K562 (cell line): ENCODE data around the gene PIK3CD. TPM values are rescaled to one million over a fixed set of nuclear protein-coding genes. Genes with fewer than 3 reads are reported as not detected.

Experiments
- ATAC-seq: fragments of 200-7000 bp; cut with Tn5 transposase; 3 replicates; pipeline ENCODE4 v1.9.1; 2020; ENCODE audit warnings: moderate library complexity
- BruUV-seq: library from RNA; stranded (reverse); fragments of 400-500 nt; replicated peaks from 2 replicates; lab custom pipeline; 2021; lab: Mats Ljungman, UMichigan
- CTCF ChIA-PET: fragments of 300-600 bp; formaldehyde crosslinking; extraction: SDS; loops from one replicate; lab custom pipeline; 2021; ENCODE audit warnings: low intra/inter-chr PET ratio; lab: Yijun Ruan, JAX
- POLR2A ChIA-PET: fragments of 300-600, 350-650 bp; sonication (Branson Sonifier 250); formaldehyde crosslinking; extraction: SDS; loops from one replicate; lab custom pipeline; 2021; ENCODE audit warnings: antibody characterized with exemption, inconsistent platforms; lab: Yijun Ruan, JAX
- DNase-seq, 4 experiments: peaks; one replicate each; pipeline versions ENCODE4 v3.0.0 to v3.0.0-alpha.2; 2011 to 2018; ENCODE audit warnings: low spot score in 3 of 4, mixed read lengths in 3 of 4; ENCODE audit errors: extremely low read depth in 1 of 4
- FAIRE-seq: peaks from 2 replicates; lab custom pipeline; 2011; peaks lifted over from hg19 to GRCh38; lab: Jason Lieb, UNC
- H2AFZ ChIP-seq: 2 replicates; pipeline ENCODE4 v1.6.0; 2011; ENCODE audit warnings: low read depth, low read length, control low read depth, inconsistent platforms
- H3K27ac ChIP-seq: fragments of 200-600 bp; 3 replicates; pipeline ENCODE4 v1.8.0; 2011; ENCODE audit warnings: low read depth, mild to moderate bottlenecking, control low read depth, inconsistent platforms, low read length, moderate library complexity, mixed read lengths; ENCODE audit errors: extremely low read depth
- H3K27me3 ChIP-seq, 2 experiments: fragments of 300-600 bp in 1 of 2; 2 replicates in 1 of 2; 3 replicates in 1 of 2; pipeline versions ENCODE4 v1.6.0 to v1.8.0; 2011; ENCODE audit warnings: inconsistent platforms in 2 of 2, low read length in 2 of 2, mild to moderate bottlenecking in 1 of 2, mixed read lengths in 1 of 2, moderate library complexity in 1 of 2; ENCODE audit not compliant: control insufficient read depth in 2 of 2, insufficient read depth in 2 of 2
- H3K36me3 ChIP-seq: fragments of 300-600 bp; 3 replicates; pipeline ENCODE4 v1.8.0; 2011; ENCODE audit warnings: mild to moderate bottlenecking, low read length, inconsistent platforms; ENCODE audit not compliant: control insufficient read depth, insufficient read depth
- H3K4me1 ChIP-seq, 2 experiments: fragments of 200-600 bp in 1 of 2; replicated peaks in 1 of 2; 2 replicates in 1 of 2; 3 replicates in 1 of 2; pipeline versions ENCODE4 v1.5.1 to v1.8.0; 2011; ENCODE audit warnings: inconsistent platforms in 2 of 2, low read length in 2 of 2, mild to moderate bottlenecking in 1 of 2, mixed read lengths in 1 of 2, moderate library complexity in 1 of 2; ENCODE audit not compliant: control insufficient read depth in 2 of 2, insufficient read depth in 2 of 2
- H3K4me2 ChIP-seq: 2 replicates; pipeline ENCODE4 v1.6.1; 2011; ENCODE audit warnings: low read length, control low read depth, inconsistent platforms, mixed read lengths; ENCODE audit not compliant: insufficient read depth
- H3K4me3 ChIP-seq: fragments of 200-600 bp; sonication (generic), shearing (Covaris generic); 2 replicates; pipeline ENCODE4 v1.5.1; 2016; ENCODE audit warnings: control low read depth, inconsistent platforms
- H3K79me2 ChIP-seq: fragments of 200-600 bp; 3 replicates; pipeline ENCODE4 v1.8.0; 2011; ENCODE audit warnings: low read length, inconsistent platforms; ENCODE audit not compliant: control insufficient read depth, insufficient read depth
- H3K9ac ChIP-seq, 2 experiments: 2 replicates each; pipeline versions ENCODE4 v1.6.0 to v1.6.1; 2011; ENCODE audit warnings: low read depth in 2 of 2, low read length in 2 of 2, control low read depth in 1 of 2, inconsistent platforms in 1 of 2, mild to moderate bottlenecking in 1 of 2, mixed read lengths in 1 of 2; ENCODE audit not compliant: insufficient read depth in 1 of 2
- H3K9me1 ChIP-seq: one replicate; pipeline ENCODE4 v1.6.0; 2011; ENCODE audit warnings: inconsistent platforms, mild to moderate bottlenecking, low read length, moderate library complexity; ENCODE audit not compliant: control insufficient read depth, insufficient read depth
- H3K9me3 ChIP-seq: replicated peaks from 2 replicates; pipeline ENCODE4 v1.5.1; 2011; ENCODE audit warnings: low read depth, low read length, inconsistent platforms; ENCODE audit not compliant: control insufficient read depth, insufficient read depth
- H4K20me1 ChIP-seq: replicated peaks from 2 replicates; pipeline ENCODE4 v1.6.1; 2011; ENCODE audit warnings: low read length, inconsistent platforms, mixed read lengths; ENCODE audit not compliant: control insufficient read depth, insufficient read depth
- GATAD2A ChIP-seq: fragments of 450-650 bp; IDR thresholded peaks from 2 replicates; pipeline ENCODE4 v1.6.1; 2017
- PRDM10 ChIP-seq: fragments of 450-650 bp; IDR thresholded peaks from 2 replicates; pipeline ENCODE4 v1.6.1; 2018; ENCODE audit not compliant: partially characterized antibody
- SREBF2 ChIP-seq: sonication (generic); formaldehyde crosslinking; IDR thresholded peaks from 2 replicates; pipeline ENCODE4 v1.4.0; 2020; ENCODE audit warnings: mild to moderate bottlenecking, missing genetic modification reagents
- WGBS: fragments of 100-300 bp; shearing (Covaris generic); methylation state at CpG from one replicate; pipeline ENCODE4 v1.1.6; 2016; ENCODE audit warnings: low coverage, mixed read lengths; ENCODE audit not compliant: insufficient coverage; ENCODE audit errors: missing lambda C conversion rate; 5-methylcytosine and 5-hydroxymethylcytosine counted together
- in situ Hi-C: fragments of 300-500 bp; cut with MboI; formaldehyde crosslinking; loops from 4 replicates; pipeline ENCODE4 v1.15.0; 2018; ENCODE audit warnings: inconsistent platforms, mixed read lengths
- intact Hi-C: fragments of 100-400 bp; cut with micrococcal nuclease; formaldehyde crosslinking; loops from 2 replicates; pipeline ENCODE4 v1.14.2; 2022
- polyA plus RNA-seq, 8 experiments: library from polyadenylated mRNA; depleted of rRNA in 4 of 8; stranded (reverse) in 5 of 8; unstranded in 3 of 8; fragments of >200 nt; fragmentation: Nextera tagmentation in 2 of 8; fragmentation: Illumina TruSeq in 1 of 8; extraction: Ambion mirVana in 2 of 8; extraction: Trizol in 1 of 8; gene quantifications; 2 replicates each; pipeline versions ENCODE4 v1.2.1 to v1.2.3, GENCODE V29; 2011 to 2014; ENCODE audit warnings: inconsistent platforms in 1 of 8, missing spikeins in 1 of 8
- total RNA-seq, 7 experiments: library from RNA; depleted of rRNA in 6 of 7; stranded (reverse); fragments of >200 nt in 6 of 7; fragmentation: Illumina TruSeq in 2 of 7; extraction: Trizol in 2 of 7; gene quantifications; 2 replicates each; pipeline versions ENCODE4 v1.2.1 to v1.2.3, GENCODE V29; 2011 to 2021; ENCODE audit warnings: low replicate concordance in 1 of 7

PIK3CD gene
- total and polyA plus RNA-seq, 9 of the 15 experiments (the other 6 are each of a cell fraction or from before 2014, with no cell fraction given): 1.8 to 20.8 (median 7.2) TPM

- no peak for TF ChIP-seq SREBF2
- TF ChIP-seq GATAD2A: no peak
These were observed 86.1 kb downstream of the PIK3CD start (continued) for GRCh38 chr1:9737671-9738070.

GRCh38 chr1:9744106-9744799 is 92.7 kb downstream of the PIK3CD start:
- Histone ChIP-seq H3K9me3 (no peaks in the 10 kb centered on the region), H3K27me3 (no peaks in the 10 kb centered on the region), H2AFZ (no peak overlapping the region), H3K9ac (peak overlapping the region in 1 of 2 experiments; percentile 83; a peak in 2 of 4 replicates), H3K79me2 (no peaks in the 10 kb centered on the region), H4K20me1 (no peaks in the 10 kb centered on the region), H3K36me3 (peaks cover 25% of the 10 kb centered on the region), H3K27ac (no peak overlapping the region), H3K4me3 (no peak overlapping the region), H3K4me2 (no peak overlapping the region), H3K9me1 (no peaks in the 10 kb centered on the region), H3K4me1 (no peaks in the 10 kb centered on the region; a peak in 1 of 5 replicates)
- WGBS: 83% methylated on average over 22 of the region's 28 CpGs
- intact Hi-C loops (no loop called here), in situ Hi-C loops (no loop called here)
- POLR2A ChIA-PET: interaction anchor here (0.7 kb wide), 1 partner anchor 22 kb away, joined by 3 read pairs; no protein-coding TSS in a partner anchor
- no TSS peak for BruUV-seq
- CTCF ChIA-PET: no interaction called here
- TF ChIP-seq PRDM10: no peak
- DNase-seq (no peak), FAIRE-seq (no peak), ATAC-seq (no peak)
